Endothelial cell of umbilical vein (primary cell): Measurements from ENCODE around the gene LIAS. TPM values are rescaled to one million over a fixed set of nuclear protein-coding genes. Genes with fewer than 3 reads are reported as not detected.

Source experiments
- BruUV-seq: library from RNA; stranded (reverse); fragments of 400-500 nt; replicated peaks from 2 replicates; lab custom pipeline; 2021; lab: Mats Ljungman, UMichigan
- CTCF ChIA-PET: fragments of 300-600, 350-600 bp; sonication (Branson Sonifier 250); formaldehyde crosslinking; loops from one replicate; lab custom pipeline; 2021; ENCODE audit warnings: antibody characterized with exemption, inconsistent platforms; lab: Charles Lee
- POLR2A ChIA-PET: fragments of 300-600, 350-600 bp; sonication (Branson Sonifier 250); formaldehyde crosslinking; loops from one replicate; lab custom pipeline; 2021; ENCODE audit warnings: antibody characterized with exemption, inconsistent platforms; lab: Charles Lee
- DNase-seq: peaks from one replicate; pipeline ENCODE4 v3.0.0-alpha.2; 2011; ENCODE audit warnings: low read depth, low spot score
- FAIRE-seq: peaks from 2 replicates; lab custom pipeline; 2011; peaks lifted over from hg19 to GRCh38; lab: Jason Lieb, UNC
- H2AFZ ChIP-seq: 2 replicates; pipeline ENCODE4 v1.6.0; 2012; ENCODE audit warnings: low read depth, low read length, control low read depth, inconsistent platforms
- H3K27ac ChIP-seq: 2 replicates; pipeline ENCODE4 v1.5.1; 2011; ENCODE audit warnings: low read depth, mild to moderate bottlenecking, control low read depth, low read length, moderate library complexity; ENCODE audit not compliant: insufficient read depth
- H3K27me3 ChIP-seq, 2 experiments: 2 replicates each; pipeline versions ENCODE4 v1.6.0 to v1.6.1; 2011; ENCODE audit warnings: low read length in 2 of 2, mixed read lengths in 1 of 2; ENCODE audit not compliant: control insufficient read depth in 2 of 2, insufficient read depth in 2 of 2
- H3K36me3 ChIP-seq, 2 experiments: 2 replicates in 1 of 2; 3 replicates in 1 of 2; pipeline ENCODE4 v1.5.1; 2011; ENCODE audit warnings: low read length in 2 of 2, mild to moderate bottlenecking in 1 of 2, moderate library complexity in 1 of 2; ENCODE audit not compliant: control insufficient read depth in 2 of 2, insufficient read depth in 2 of 2; ENCODE audit errors: extremely low read depth in 1 of 2
- H3K4me1 ChIP-seq: 3 replicates; pipeline ENCODE4 v1.5.1; 2011; ENCODE audit warnings: mild to moderate bottlenecking, low read length; ENCODE audit not compliant: control insufficient read depth, insufficient read depth; ENCODE audit errors: extremely low read depth
- H3K4me2 ChIP-seq: 2 replicates; pipeline ENCODE4 v1.6.1; 2011; ENCODE audit warnings: low read length, control low read depth, mixed read lengths; ENCODE audit not compliant: insufficient read depth
- H3K4me3 ChIP-seq, 3 experiments: fragments of 200-600 bp in 1 of 3; sonication (generic), shearing (Covaris generic) in 1 of 3; replicated peaks in 1 of 3; 2 replicates each; pipeline ENCODE4 v1.5.1; 2011 to 2016; ENCODE audit warnings: control low read depth in 3 of 3, low read length in 3 of 3, mild to moderate bottlenecking in 2 of 3, inconsistent platforms in 1 of 3, low read depth in 1 of 3, moderate library complexity in 1 of 3; ENCODE audit not compliant: insufficient read depth in 1 of 3
- H3K79me2 ChIP-seq: 2 replicates; pipeline ENCODE4 v1.6.0; 2012; ENCODE audit warnings: low read length, inconsistent platforms; ENCODE audit not compliant: control insufficient read depth, insufficient read depth
- H3K9ac ChIP-seq: replicated peaks from 2 replicates; pipeline ENCODE3; 2011; ENCODE audit warnings: low read length, control low read depth; ENCODE audit not compliant: insufficient read depth; ENCODE audit errors: extremely low read depth
- H3K9me1 ChIP-seq: replicated peaks from 3 replicates; pipeline ENCODE4 v1.6.0; 2011; ENCODE audit warnings: mild to moderate bottlenecking, low read length; ENCODE audit not compliant: control insufficient read depth, insufficient read depth; ENCODE audit errors: extremely low read depth
- H3K9me3 ChIP-seq: replicated peaks from 2 replicates; pipeline ENCODE4 v1.5.1; 2012; ENCODE audit warnings: low read length, inconsistent platforms; ENCODE audit not compliant: control insufficient read depth, insufficient read depth
- H4K20me1 ChIP-seq: replicated peaks from 2 replicates; pipeline ENCODE3; 2011; ENCODE audit warnings: mild to moderate bottlenecking, low read length; ENCODE audit not compliant: control insufficient read depth, insufficient read depth; ENCODE audit errors: extremely low read depth
- EZH2 ChIP-seq: IDR thresholded peaks from 2 replicates; pipeline ENCODE4 v1.6.1; 2012; ENCODE audit warnings: borderline replicate concordance, low read depth, mild to moderate bottlenecking, moderate library complexity, low read length, inconsistent platforms; ENCODE audit not compliant: severe bottlenecking
- FOS ChIP-seq: IDR thresholded peaks from 2 replicates; pipeline ENCODE4 v1.6.1; 2011; ENCODE audit warnings: mild to moderate bottlenecking, low read length, moderate library complexity, borderline replicate concordance; ENCODE audit not compliant: insufficient read depth
- GATA2 ChIP-seq: IDR thresholded peaks from 2 replicates; pipeline ENCODE4 v1.7.0; 2011; ENCODE audit warnings: low read depth, mild to moderate bottlenecking, moderate library complexity, mixed read lengths, low read length; ENCODE audit not compliant: insufficient read length, insufficient read depth
- JUN ChIP-seq: IDR thresholded peaks from 2 replicates; pipeline ENCODE4 v1.6.1; 2011; ENCODE audit warnings: borderline replicate concordance, low read depth; ENCODE audit not compliant: insufficient read length, insufficient read depth
- MYC ChIP-seq: IDR thresholded peaks from one replicate; pipeline ENCODE4 v1.6.1; 2011; ENCODE audit warnings: mild to moderate bottlenecking, low read depth, low read length
- POLR2A ChIP-seq: IDR thresholded peaks from 2 replicates; pipeline ENCODE4 v1.6.1; 2012; ENCODE audit warnings: low read depth, mild to moderate bottlenecking, control low read depth, low read length
- POLR2AphosphoS5 ChIP-seq: IDR thresholded peaks from 2 replicates; pipeline ENCODE4 v1.6.1; 2012; ENCODE audit warnings: low read depth, mild to moderate bottlenecking, control low read depth, low read length, moderate library complexity; ENCODE audit not compliant: insufficient read depth
- dilution Hi-C: fragments of 300-500 bp; cut with MboI; formaldehyde crosslinking; loops from one replicate; pipeline ENCODE4 v1.15.0; 2019; ENCODE audit warnings: low sequenced_read_pairs; ENCODE audit not compliant: extremely low pct_ligation_motif_present
- intact Hi-C: fragments of 100-400 bp; cut with micrococcal nuclease; formaldehyde crosslinking; loops from one replicate; pipeline ENCODE4 v1.10.0; 2022
- polyA plus RNA-seq, 4 experiments: library from polyadenylated mRNA; depleted of rRNA in 3 of 4; stranded (reverse) in 3 of 4; unstranded in 1 of 4; fragments of >200 nt; gene quantifications; 2 replicates each; pipeline versions ENCODE4 v1.2.1 to v1.2.3, GENCODE V29; 2011 to 2012; ENCODE audit warnings: missing spikeins in 1 of 4
- total RNA-seq: library from RNA; stranded (reverse); gene quantifications from 2 replicates; pipeline ENCODE4 v1.2.3, GENCODE V29; 2021
- TF ChIP-seq, protein P1 (sequence below), 2 donors: IDR thresholded peaks; 1 replicate in 1 of 2; 2 replicates in 1 of 2; pipeline ENCODE4 v1.5.1; 2011; ENCODE audit warnings: low read length in 2 of 2, mild to moderate bottlenecking in 2 of 2, moderate library complexity in 2 of 2, control low read depth in 1 of 2, inconsistent platforms in 1 of 2, low read depth in 1 of 2; ENCODE audit not compliant: insufficient read depth in 1 of 2; ENCODE audit errors: extremely low read depth in 1 of 2
- TF ChIP-seq, protein P2 (sequence below): IDR thresholded peaks from 2 replicates; pipeline ENCODE4 v1.6.1; 2011; ENCODE audit not compliant: insufficient read depth, insufficient read length

LIAS gene
- total and polyA plus RNA-seq, 2 donors (not counting 3 experiments of a cell fraction or from before 2014, with no cell fraction given): 5.5 to 11.3 TPM

DNA sequence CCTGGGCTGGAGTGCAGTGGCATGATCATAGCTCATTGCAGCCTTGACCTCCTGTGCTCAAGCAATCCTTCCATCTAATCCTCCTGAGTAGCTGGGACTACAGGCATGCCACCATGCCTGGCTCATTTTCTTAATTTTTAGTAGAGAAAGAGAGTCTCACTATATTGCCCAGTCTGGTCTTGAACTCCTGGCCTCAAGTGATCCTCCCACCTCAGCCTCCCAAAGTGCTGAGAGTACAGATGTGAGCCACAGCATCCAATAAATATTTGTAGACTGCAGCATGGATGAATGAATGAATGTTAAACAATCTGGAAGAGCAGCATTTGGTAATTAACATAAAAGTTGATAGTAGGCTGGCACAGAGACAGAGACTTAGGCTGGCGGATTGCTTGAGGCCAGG is 32.1 kb upstream of the LIAS start:
- no peak overlapping the region for H3K4me2 ChIP-seq
- intact Hi-C loops (no loop called here), dilution Hi-C loops (no loop called here)
- no peaks in the 10 kb centered on the region for H3K4me1 ChIP-seq
- no peak overlapping the region for H2AFZ ChIP-seq
- DNase-seq (no peak), FAIRE-seq (no peak)
- ChIA-PET CTCF (no interaction called here), POLR2A (no interaction called here)
- no peaks in the 10 kb centered on the region for H4K20me1 ChIP-seq
- TF ChIP-seq EZH2 (no peak), FOS (no peak), JUN (no peak), POLR2A (no peak), MYC (no peak), POLR2AphosphoS5 (no peak), GATA2 (no peak)
- TF ChIP-seq, protein P1, sequence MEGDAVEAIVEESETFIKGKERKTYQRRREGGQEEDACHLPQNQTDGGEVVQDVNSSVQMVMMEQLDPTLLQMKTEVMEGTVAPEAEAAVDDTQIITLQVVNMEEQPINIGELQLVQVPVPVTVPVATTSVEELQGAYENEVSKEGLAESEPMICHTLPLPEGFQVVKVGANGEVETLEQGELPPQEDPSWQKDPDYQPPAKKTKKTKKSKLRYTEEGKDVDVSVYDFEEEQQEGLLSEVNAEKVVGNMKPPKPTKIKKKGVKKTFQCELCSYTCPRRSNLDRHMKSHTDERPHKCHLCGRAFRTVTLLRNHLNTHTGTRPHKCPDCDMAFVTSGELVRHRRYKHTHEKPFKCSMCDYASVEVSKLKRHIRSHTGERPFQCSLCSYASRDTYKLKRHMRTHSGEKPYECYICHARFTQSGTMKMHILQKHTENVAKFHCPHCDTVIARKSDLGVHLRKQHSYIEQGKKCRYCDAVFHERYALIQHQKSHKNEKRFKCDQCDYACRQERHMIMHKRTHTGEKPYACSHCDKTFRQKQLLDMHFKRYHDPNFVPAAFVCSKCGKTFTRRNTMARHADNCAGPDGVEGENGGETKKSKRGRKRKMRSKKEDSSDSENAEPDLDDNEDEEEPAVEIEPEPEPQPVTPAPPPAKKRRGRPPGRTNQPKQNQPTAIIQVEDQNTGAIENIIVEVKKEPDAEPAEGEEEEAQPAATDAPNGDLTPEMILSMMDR (IDR thresholded peaks at IDR 0.05; ENCODE audit: extremely low read depth in 1 of 2, insufficient read depth in 1 of 2, low read depth in 1 of 2, low read length in 2 of 2): no peak
- TF ChIP-seq, protein P2, sequence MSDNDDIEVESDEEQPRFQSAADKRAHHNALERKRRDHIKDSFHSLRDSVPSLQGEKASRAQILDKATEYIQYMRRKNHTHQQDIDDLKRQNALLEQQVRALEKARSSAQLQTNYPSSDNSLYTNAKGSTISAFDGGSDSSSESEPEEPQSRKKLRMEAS: no peak
- no peaks in the 10 kb centered on the region for H3K27me3 ChIP-seq
- H3K27ac ChIP-seq: no peak overlapping the region
- H3K9ac ChIP-seq: no peak overlapping the region
- BruUV-seq: no TSS peak
- no peaks in the 10 kb centered on the region for H3K9me3 ChIP-seq
- H3K4me3 ChIP-seq: no peak overlapping the region
- H3K36me3 ChIP-seq: no peaks in the 10 kb centered on the region
- H3K79me2 ChIP-seq: no peaks in the 10 kb centered on the region
- H3K9me1 ChIP-seq: no peaks in the 10 kb centered on the region
